SK-N-DZ (cell line): ENCODE results near the gene MYL6.
"Not testable (repeated sequence)": the region's sequence is repeated elsewhere in the genome, so short reads cannot be mapped to it uniquely, and the experiment has no call there.

ENCODE experiments used
- DNase-seq: peaks from one replicate; pipeline ENCODE4 v3.0.0-alpha.2; 2015; ENCODE audit warnings: low spot score

MYL6 gene

GRCh38 chr12:56189099-56189917 is 31.1 kb downstream of the MYL6 start, which contains the start of gene SMARCC2:
TSS of gene SMARCC2 (minus strand) at chr12:56189483. CDS start at chr12:56189461, 22 bp downstream.
- peak; percentile 86 for DNase-seq

- DNase-seq = peak; percentile 93
Observed at GRCh38 chr12:56189918-56190694, 31.9 kb downstream of the MYL6 start.

GRCh38 chr12:56190695-56191155 is 32.6 kb downstream of the MYL6 start:
- peak; percentile 36 for DNase-seq

- DNase-seq = no peak
Observed at GRCh38 chr12:56192582-56192981, 34.4 kb downstream of the MYL6 start.

GRCh38 chr12:56193025-56193578 is 34.9 kb downstream of the MYL6 start:
- DNase-seq = peak; percentile 88

GRCh38 chr12:56196818-56197550 is 38.8 kb downstream of the MYL6 start:
- not testable (repeated sequence) for DNase-seq

GRCh38 chr12:56197921-56198635 is 39.9 kb downstream of the MYL6 start:
- DNase-seq = no peak

GRCh38 chr12:56198836-56199235 is 40.7 kb downstream of the MYL6 start:
- DNase-seq = no peak

- DNase-seq = no peak
Observed at GRCh38 chr12:56202366-56202765, 44.2 kb downstream of the MYL6 start.

GRCh38 chr12:56202838-56203237 is 44.7 kb downstream of the MYL6 start:
- no peak for DNase-seq

- no peak for DNase-seq
Observed at GRCh38 chr12:56204275-56204674, 46.1 kb downstream of the MYL6 start.

- no peak for DNase-seq
Observed at GRCh38 chr12:56205445-56205844, 47.3 kb downstream of the MYL6 start.

GRCh38 chr12:56206452-56207166 is 48.5 kb downstream of the MYL6 start:
- DNase-seq = peak; percentile 52

- no peak for DNase-seq
Observed at GRCh38 chr12:56208006-56208405, 49.8 kb downstream of the MYL6 start.
